MM.1S (cell line): ENCODE results near the gene LAMTOR5.

Experiments used
- EZH2 ChIP-seq: fragments of 300-600 bp; sonication (generic); optimal IDR thresholded peaks from 2 replicates; pipeline ENCODE3; 2017; ENCODE audit warnings: low read depth, mild to moderate bottlenecking, antibody characterized with exemption, low read length, mixed read lengths
- TF ChIP-seq, protein P1 (sequence below): fragments of 300-600 bp; sonication (generic); IDR thresholded peaks from 2 replicates; pipeline ENCODE4 v1.5.1; 2016; ENCODE audit warnings: antibody characterized with exemption, low read length, mixed read lengths

DNA sequence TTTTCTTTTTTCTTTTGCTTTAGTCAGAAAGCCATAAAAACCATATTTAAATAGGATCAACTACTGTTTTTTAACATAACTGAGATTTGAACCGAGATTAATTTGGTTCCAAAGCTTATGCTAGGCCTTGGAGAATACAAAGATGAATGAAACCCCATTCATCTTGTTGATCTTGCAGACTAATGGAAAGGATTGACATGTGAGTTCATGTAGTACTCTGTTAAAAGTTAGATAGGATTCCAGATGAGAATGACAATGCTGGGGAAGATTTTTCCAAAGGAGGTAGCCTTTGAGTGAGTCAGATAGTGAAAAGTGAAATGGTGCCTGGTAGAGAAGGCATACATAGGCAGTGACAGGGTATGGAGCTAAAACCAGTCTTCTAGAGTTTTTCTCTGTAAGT, 45.6 kb downstream of the LAMTOR5 start:
- TF ChIP-seq, protein P1, sequence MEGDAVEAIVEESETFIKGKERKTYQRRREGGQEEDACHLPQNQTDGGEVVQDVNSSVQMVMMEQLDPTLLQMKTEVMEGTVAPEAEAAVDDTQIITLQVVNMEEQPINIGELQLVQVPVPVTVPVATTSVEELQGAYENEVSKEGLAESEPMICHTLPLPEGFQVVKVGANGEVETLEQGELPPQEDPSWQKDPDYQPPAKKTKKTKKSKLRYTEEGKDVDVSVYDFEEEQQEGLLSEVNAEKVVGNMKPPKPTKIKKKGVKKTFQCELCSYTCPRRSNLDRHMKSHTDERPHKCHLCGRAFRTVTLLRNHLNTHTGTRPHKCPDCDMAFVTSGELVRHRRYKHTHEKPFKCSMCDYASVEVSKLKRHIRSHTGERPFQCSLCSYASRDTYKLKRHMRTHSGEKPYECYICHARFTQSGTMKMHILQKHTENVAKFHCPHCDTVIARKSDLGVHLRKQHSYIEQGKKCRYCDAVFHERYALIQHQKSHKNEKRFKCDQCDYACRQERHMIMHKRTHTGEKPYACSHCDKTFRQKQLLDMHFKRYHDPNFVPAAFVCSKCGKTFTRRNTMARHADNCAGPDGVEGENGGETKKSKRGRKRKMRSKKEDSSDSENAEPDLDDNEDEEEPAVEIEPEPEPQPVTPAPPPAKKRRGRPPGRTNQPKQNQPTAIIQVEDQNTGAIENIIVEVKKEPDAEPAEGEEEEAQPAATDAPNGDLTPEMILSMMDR: no peak
- no peak for TF ChIP-seq EZH2
